Subcutaneous abdominal adipose tissue (tissue), 5 donors: ENCODE data around the gene BUB1B.

Experiments
- H3K27ac ChIP-seq: one replicate; pipeline ENCODE4 v1.7.0; 2013; ENCODE audit warnings: low read depth, mild to moderate bottlenecking, inconsistent platforms, low read length, moderate library complexity
- H3K27me3 ChIP-seq, 5 donors: one replicate each; pipeline ENCODE4 v1.7.0; 2013; ENCODE audit warnings: low read length in 5 of 5, inconsistent platforms in 1 of 5; ENCODE audit not compliant: control insufficient read depth in 5 of 5, insufficient read depth in 4 of 5
- H3K36me3 ChIP-seq, 5 donors: one replicate each; pipeline ENCODE4 v1.7.0; 2013; ENCODE audit warnings: low read length in 5 of 5; ENCODE audit not compliant: control insufficient read depth in 5 of 5, insufficient read depth in 5 of 5
- H3K4me1 ChIP-seq, 5 donors: one replicate each; pipeline ENCODE4 v1.7.0; 2013; ENCODE audit warnings: low read length in 5 of 5, mild to moderate bottlenecking in 3 of 5, moderate library complexity in 1 of 5; ENCODE audit not compliant: control insufficient read depth in 5 of 5, insufficient read depth in 5 of 5
- H3K4me3 ChIP-seq, 5 donors: one replicate each; pipeline ENCODE4 v1.7.0; 2013; ENCODE audit warnings: low read length in 5 of 5, low read depth in 1 of 5
- H3K9ac ChIP-seq, 5 donors: one replicate each; pipeline ENCODE4 v1.7.0; 2013; ENCODE audit warnings: low read length in 5 of 5, mild to moderate bottlenecking in 4 of 5, moderate library complexity in 3 of 5
- H3K9me3 ChIP-seq, 5 donors: one replicate each; pipeline ENCODE4 v1.7.0; 2013; ENCODE audit warnings: low read length in 5 of 5; ENCODE audit not compliant: control insufficient read depth in 5 of 5
- donor health status: healthy.
- donor health status: healthy.
- donor health status: healthy.
- donor health status: healthy.
- donor health status: healthy.

Gene BUB1B

GRCh38 chr15:40259021-40259420 is 98.2 kb downstream of the BUB1B start:
- Histone ChIP-seq H3K27me3 (peaks cover 4 to 36% (median 25%) of the 10 kb centered on the region in 5 donors), H3K4me3 (no peak overlapping the region), H3K27ac (no peak overlapping the region), H3K9me3 (no peaks in the 10 kb centered on the region), H3K4me1 (no peaks in the 10 kb centered on the region), H3K36me3 (no peaks in the 10 kb centered on the region), H3K9ac (no peak overlapping the region)

GRCh38 chr15:40263024-40263754 is 102.3 kb downstream of the BUB1B start:
- Histone ChIP-seq H3K9ac (no peak overlapping the region), H3K4me1 (peaks cover 0 to 7% (median 0%) of the 10 kb centered on the region in 5 donors), H3K36me3 (no peaks in the 10 kb centered on the region), H3K27me3 (peaks cover 10 to 26% (median 13%) of the 10 kb centered on the region in 5 donors), H3K4me3 (no peak overlapping the region), H3K9me3 (no peaks in the 10 kb centered on the region), H3K27ac (no peak overlapping the region)

- Histone ChIP-seq H3K27me3 (peaks cover 2 to 18% (median 10%) of the 10 kb centered on the region in 5 donors), H3K4me1 (peaks cover 0 to 7% (median 0%) of the 10 kb centered on the region in 5 donors), H3K9ac (no peak overlapping the region), H3K9me3 (no peaks in the 10 kb centered on the region), H3K36me3 (no peaks in the 10 kb centered on the region), H3K4me3 (no peak overlapping the region), H3K27ac (no peak overlapping the region)
These were observed 103.7 kb downstream of the BUB1B start for GRCh38 chr15:40264321-40265153.

GRCh38 chr15:40265355-40265754 is 104.5 kb downstream of the BUB1B start:
- no peak overlapping the region for H3K4me3 ChIP-seq
- H3K27ac ChIP-seq, result no peak overlapping the region
- peaks cover 0 to 7% (median 0%) of the 10 kb centered on the region in 5 donors for H3K4me1 ChIP-seq
- H3K27me3 ChIP-seq, result peaks cover 2 to 18% (median 10%) of the 10 kb centered on the region in 5 donors
- no peaks in the 10 kb centered on the region for H3K36me3 ChIP-seq
- no peak overlapping the region for H3K9ac ChIP-seq
- H3K9me3 ChIP-seq, result no peaks in the 10 kb centered on the region

GRCh38 chr15:40265875-40266274 is 105.0 kb downstream of the BUB1B start:
- H3K36me3 ChIP-seq, result no peaks in the 10 kb centered on the region
- peaks cover 0 to 7% (median 0%) of the 10 kb centered on the region in 5 donors for H3K4me1 ChIP-seq
- no peak overlapping the region for H3K27ac ChIP-seq
- H3K9ac ChIP-seq, result no peak overlapping the region
- H3K9me3 ChIP-seq, result no peaks in the 10 kb centered on the region
- H3K4me3 ChIP-seq, result no peak overlapping the region
- peaks cover 2 to 18% (median 10%) of the 10 kb centered on the region in 5 donors for H3K27me3 ChIP-seq

GRCh38 chr15:40266828-40267304 is 106.0 kb downstream of the BUB1B start:
- Histone ChIP-seq H3K4me1 (peaks cover 0 to 7% (median 0%) of the 10 kb centered on the region in 5 donors), H3K27ac (no peak overlapping the region), H3K9me3 (no peaks in the 10 kb centered on the region), H3K9ac (no peak overlapping the region), H3K27me3 (peaks cover 2 to 18% (median 10%) of the 10 kb centered on the region in 5 donors), H3K4me3 (no peak overlapping the region), H3K36me3 (no peaks in the 10 kb centered on the region)

- Histone ChIP-seq H3K4me3 (no peak overlapping the region), H3K9me3 (no peaks in the 10 kb centered on the region), H3K36me3 (no peaks in the 10 kb centered on the region), H3K4me1 (peaks cover 0 to 7% (median 0%) of the 10 kb centered on the region in 5 donors), H3K27ac (no peak overlapping the region), H3K27me3 (peaks cover 2 to 18% (median 10%) of the 10 kb centered on the region in 5 donors), H3K9ac (no peak overlapping the region)
These were observed 106.8 kb downstream of the BUB1B start for GRCh38 chr15:40267670-40268069.

- Histone ChIP-seq H3K9me3 (no peaks in the 10 kb centered on the region), H3K36me3 (no peaks in the 10 kb centered on the region), H3K4me1 (peaks cover 0 to 7% (median 0%) of the 10 kb centered on the region in 5 donors), H3K4me3 (no peak overlapping the region), H3K27me3 (peaks cover 2 to 14% (median 10%) of the 10 kb centered on the region in 5 donors), H3K9ac (peak overlapping the region in 1 of 5 donors; percentile 8), H3K27ac (no peak overlapping the region)
These were observed 108.7 kb downstream of the BUB1B start for GRCh38 chr15:40269604-40270003.

- H3K36me3 ChIP-seq, result no peaks in the 10 kb centered on the region
- H3K9ac ChIP-seq, result peak overlapping the region in 1 of 5 donors; percentile 8
- peaks cover 2 to 14% (median 7%) of the 10 kb centered on the region in 5 donors for H3K27me3 ChIP-seq
- no peaks in the 10 kb centered on the region for H3K9me3 ChIP-seq
- H3K4me1 ChIP-seq, result peaks cover 0 to 10% (median 0%) of the 10 kb centered on the region in 5 donors
- H3K27ac ChIP-seq, result no peak overlapping the region
- H3K4me3 ChIP-seq, result no peak overlapping the region
These were observed 109.6 kb downstream of the BUB1B start for GRCh38 chr15:40270246-40270995.
